H1 (cell line): ENCODE results near the gene PRTG. TPM values are rescaled to one million over a fixed set of nuclear protein-coding genes. Genes with fewer than 3 reads are reported as not detected.

Experiments
- CTCF ChIA-PET: fragments of 300-600 bp; sonication (Branson Sonifier 250); formaldehyde crosslinking; loops from one replicate; lab custom pipeline; 2021; ENCODE audit not compliant: partially characterized antibody; lab: Charles Lee
- POLR2A ChIA-PET: fragments of 300-600 bp; sonication (Branson Sonifier 250); formaldehyde crosslinking; loops from one replicate; lab custom pipeline; 2021; ENCODE audit warnings: inconsistent platforms; ENCODE audit not compliant: partially characterized antibody; lab: Charles Lee
- DNase-seq, 2 experiments: peaks; one replicate each; pipeline versions ENCODE4 v3.0.0 to v3.0.0-alpha.2; 2010 to 2022; ENCODE audit warnings: low spot score in 2 of 2, low read depth in 1 of 2, mixed read lengths in 1 of 2
- FAIRE-seq: peaks from 2 replicates; lab custom pipeline; 2011; peaks lifted over from hg19 to GRCh38; lab: Jason Lieb, UNC
- H2AFZ ChIP-seq: 2 replicates; pipeline ENCODE4 v1.8.1; 2012; ENCODE audit warnings: low read length, inconsistent platforms
- H2AK5ac ChIP-seq: 2 replicates; pipeline ENCODE4 v1.6.1; 2013; ENCODE audit warnings: low read depth, low read length
- H2BK120ac ChIP-seq: replicated peaks from 2 replicates; pipeline ENCODE3; 2013; ENCODE audit warnings: low read depth, low read length, inconsistent platforms
- H2BK12ac ChIP-seq: 2 replicates; pipeline ENCODE4 v1.6.1; 2013; ENCODE audit warnings: low read depth, low read length
- H2BK15ac ChIP-seq: 2 replicates; pipeline ENCODE4 v1.6.1; 2013; ENCODE audit warnings: low read length
- H2BK20ac ChIP-seq: 2 replicates; pipeline ENCODE4 v1.6.1; 2013; ENCODE audit warnings: low read length
- H2BK5ac ChIP-seq: 2 replicates; pipeline ENCODE4 v1.6.1; 2013; ENCODE audit warnings: low read depth, low read length
- H3K14ac ChIP-seq: 2 replicates; pipeline ENCODE4 v1.6.1; 2013; ENCODE audit warnings: inconsistent platforms; ENCODE audit not compliant: insufficient read length
- H3K18ac ChIP-seq: 2 replicates; pipeline ENCODE4 v1.6.1; 2013; ENCODE audit warnings: low read length; ENCODE audit errors: extremely low read depth
- H3K23ac ChIP-seq: 2 replicates; pipeline ENCODE4 v1.6.1; 2013; ENCODE audit warnings: inconsistent platforms; ENCODE audit not compliant: insufficient read length
- H3K23me2 ChIP-seq: 2 replicates; pipeline ENCODE4 v1.6.1; 2013; ENCODE audit warnings: low read depth, low read length
- H3K27ac ChIP-seq: 2 replicates; pipeline ENCODE4 v1.6.1; 2011; ENCODE audit warnings: low read depth, low read length, inconsistent platforms
- H3K27me3 ChIP-seq, 4 experiments: replicated peaks in 1 of 4; 1 replicate in 1 of 4; 2 replicates in 3 of 4; pipeline versions ENCODE4 v1.6.1 to v1.8.1; 2011 to 2013; ENCODE audit warnings: low read length in 3 of 4, mild to moderate bottlenecking in 3 of 4, inconsistent platforms in 2 of 4, mixed read lengths in 2 of 4, moderate library complexity in 1 of 4; ENCODE audit not compliant: control insufficient read depth in 3 of 4, insufficient read depth in 3 of 4; ENCODE audit errors: extremely low read depth in 1 of 4
- H3K36me3 ChIP-seq, 4 experiments: 2 replicates each; pipeline versions ENCODE4 v1.6.1 to v1.8.1; 2011 to 2013; ENCODE audit warnings: mild to moderate bottlenecking in 4 of 4, low read length in 3 of 4, moderate library complexity in 2 of 4, control low read depth in 1 of 4, inconsistent platforms in 1 of 4; ENCODE audit not compliant: insufficient read depth in 4 of 4, control insufficient read depth in 2 of 4
- H3K4ac ChIP-seq: replicated peaks from 2 replicates; pipeline ENCODE3; 2013; ENCODE audit warnings: low read length, low read depth, mixed read lengths, inconsistent platforms; ENCODE audit not compliant: insufficient read length
- H3K4me1 ChIP-seq, 4 experiments: replicated peaks in 1 of 4; 1 replicate in 1 of 4; 2 replicates in 3 of 4; pipeline versions ENCODE4 v1.6.1 to v1.8.1; 2011 to 2013; ENCODE audit warnings: low read length in 3 of 4, inconsistent platforms in 2 of 4, mixed read lengths in 1 of 4; ENCODE audit not compliant: insufficient read depth in 4 of 4, control insufficient read depth in 3 of 4
- H3K4me2 ChIP-seq, 2 experiments: 2 replicates each; pipeline versions ENCODE4 v1.6.1 to v1.8.1; 2011 to 2013; ENCODE audit warnings: low read depth in 2 of 2, low read length in 2 of 2, control low read depth in 1 of 2, inconsistent platforms in 1 of 2, mild to moderate bottlenecking in 1 of 2; ENCODE audit not compliant: insufficient read depth in 1 of 2
- H3K4me3 ChIP-seq, 4 experiments: fragments of 200-600, 300-600 bp in 1 of 4; sonication (generic), shearing (Covaris generic), sonication (Bioruptor Twin) in 1 of 4; 2 replicates each; pipeline versions ENCODE4 v1.5.1 to v1.8.1; 2011 to 2016; ENCODE audit warnings: low read length in 4 of 4, low read depth in 3 of 4, control low read depth in 2 of 4, inconsistent platforms in 2 of 4, mild to moderate bottlenecking in 2 of 4, mixed read lengths in 1 of 4, moderate library complexity in 1 of 4; ENCODE audit not compliant: insufficient read depth in 2 of 4; ENCODE audit errors: extremely low read depth in 1 of 4
- H3K56ac ChIP-seq: replicated peaks from 2 replicates; pipeline ENCODE3; 2013; ENCODE audit warnings: low read depth, mild to moderate bottlenecking, mixed read lengths, low read length, inconsistent platforms; ENCODE audit not compliant: insufficient read length
- H3K79me1 ChIP-seq: 2 replicates; pipeline ENCODE4 v1.6.1; 2013; ENCODE audit warnings: low read depth, low read length, control low read depth
- H3K79me2 ChIP-seq, 2 experiments: 2 replicates each; pipeline versions ENCODE4 v1.6.1 to v1.8.1; 2012 to 2013; ENCODE audit warnings: low read length in 2 of 2, mild to moderate bottlenecking in 2 of 2, inconsistent platforms in 1 of 2; ENCODE audit not compliant: insufficient read depth in 2 of 2, control insufficient read depth in 1 of 2
- H3K9ac ChIP-seq, 4 experiments: replicated peaks in 1 of 4; 1 replicate in 1 of 4; 2 replicates in 3 of 4; pipeline versions ENCODE4 v1.6.1 to v1.8.1; 2011 to 2013; ENCODE audit warnings: low read depth in 3 of 4, low read length in 3 of 4, control low read depth in 2 of 4, mild to moderate bottlenecking in 2 of 4, moderate library complexity in 2 of 4, inconsistent platforms in 1 of 4; ENCODE audit errors: extremely low read depth in 1 of 4
- H3K9me3 ChIP-seq, 2 experiments: 2 replicates each; pipeline versions ENCODE4 v1.6.1 to v1.8.1; 2012 to 2013; ENCODE audit warnings: mild to moderate bottlenecking in 2 of 2, moderate library complexity in 2 of 2, control low read depth in 1 of 2, inconsistent platforms in 1 of 2, low read depth in 1 of 2, low read length in 1 of 2, mixed read lengths in 1 of 2; ENCODE audit not compliant: insufficient read depth in 2 of 2
- H4K20me1 ChIP-seq, 2 experiments: replicated peaks in 1 of 2; 2 replicates each; pipeline versions ENCODE3 to v1.8.1; 2011 to 2013; ENCODE audit warnings: inconsistent platforms in 2 of 2, low read length in 2 of 2, mild to moderate bottlenecking in 1 of 2; ENCODE audit not compliant: insufficient read depth in 2 of 2, control insufficient read depth in 1 of 2
- H4K5ac ChIP-seq: 2 replicates; pipeline ENCODE4 v1.6.1; 2013; ENCODE audit warnings: low read length, low read depth, mixed read lengths, inconsistent platforms; ENCODE audit not compliant: insufficient read length
- H4K8ac ChIP-seq: 2 replicates; pipeline ENCODE4 v1.8.0; 2013; ENCODE audit warnings: mild to moderate bottlenecking, moderate library complexity, low read length, inconsistent platforms; ENCODE audit not compliant: insufficient read depth; ENCODE audit errors: extremely low read depth
- H4K91ac ChIP-seq: replicated peaks from 2 replicates; pipeline ENCODE3; 2013; ENCODE audit warnings: low read length, mixed read lengths, inconsistent platforms; ENCODE audit not compliant: insufficient read length
- CEBPB ChIP-seq: IDR thresholded peaks from 2 replicates; pipeline ENCODE4 v1.6.1; 2012; ENCODE audit warnings: low read depth, low read length
- CTBP2 ChIP-seq: IDR thresholded peaks from 2 replicates; pipeline ENCODE4 v1.7.0; 2011; ENCODE audit warnings: borderline replicate concordance, mild to moderate bottlenecking, moderate library complexity, mixed read lengths, low read length; ENCODE audit not compliant: insufficient read depth, insufficient read length
- CTCF ChIP-seq, 3 experiments: IDR thresholded peaks; 1 replicate in 2 of 3; 2 replicates in 1 of 3; pipeline versions ENCODE4 v1.5.1 to v1.6.1; 2011; ENCODE audit warnings: low read length in 3 of 3, mild to moderate bottlenecking in 3 of 3, inconsistent platforms in 2 of 3, low read depth in 1 of 3, moderate library complexity in 1 of 3; ENCODE audit not compliant: insufficient read depth in 1 of 3; ENCODE audit errors: control extremely low read depth in 1 of 3
- KDM4A ChIP-seq: IDR thresholded peaks from one replicate; pipeline ENCODE4 v1.7.1; 2012; ENCODE audit warnings: low read depth, mild to moderate bottlenecking, moderate library complexity, low read length, inconsistent platforms; ENCODE audit not compliant: severe bottlenecking
- KDM5A ChIP-seq: fragments of 200-600 bp; IDR thresholded peaks from 2 replicates; pipeline ENCODE4 v1.7.1; 2012; ENCODE audit warnings: mild to moderate bottlenecking, low read length, inconsistent platforms, mixed read lengths
- RBBP5 ChIP-seq: IDR thresholded peaks from 2 replicates; pipeline ENCODE4 v1.7.1; 2012; ENCODE audit warnings: low read depth, mild to moderate bottlenecking, inconsistent platforms, low read length, moderate library complexity, borderline replicate concordance
- RNF2 ChIP-seq: fragments of 200-900, 300-1000 bp; sonication (generic); IDR thresholded peaks from 2 replicates; pipeline ENCODE4 v1.7.1; 2016; ENCODE audit warnings: borderline replicate concordance, low read depth, mild to moderate bottlenecking, antibody characterized with exemption, low read length; ENCODE audit not compliant: poor library complexity, severe bottlenecking; ENCODE audit errors: missing control alignments
- TAF1 ChIP-seq: IDR thresholded peaks from 2 replicates; pipeline ENCODE4 v1.6.1; 2011; ENCODE audit warnings: mild to moderate bottlenecking, low read depth, low read length
- TAF7 ChIP-seq: optimal IDR thresholded peaks from 2 replicates; pipeline ENCODE3; 2011; ENCODE audit warnings: low read depth, mild to moderate bottlenecking, inconsistent platforms, low read length, moderate library complexity, borderline replicate concordance
- USF2 ChIP-seq: IDR thresholded peaks from 2 replicates; pipeline ENCODE4 v1.6.1; 2011; ENCODE audit warnings: low read length, improper control_type of control experiment
- WGBS, 2 experiments: shearing (Covaris generic) in 1 of 2; methylation state at CpG; one replicate each; pipeline versions ENCODE4 v1.1.6 to v1.1.7; 2013 to 2015; ENCODE audit warnings: low lambda C conversion rate in 2 of 2, mixed read lengths in 2 of 2, inconsistent platforms in 1 of 2, low coverage in 1 of 2, missing lambda C conversion rate in 1 of 2; ENCODE audit not compliant: insufficient replicate concordance in 2 of 2, insufficient coverage in 1 of 2, insufficient read length in 1 of 2; ENCODE audit errors: extremely low coverage in 1 of 2, missing lambda C conversion rate in 1 of 2; 5-methylcytosine and 5-hydroxymethylcytosine counted together
- polyA plus RNA-seq, 7 experiments: library from polyadenylated mRNA; depleted of rRNA in 3 of 7; stranded (reverse) in 5 of 7; unstranded in 2 of 7; fragments of >200 nt in 5 of 7; fragments of 200-250 nt in 2 of 7; gene quantifications; 1 replicate in 5 of 7; 2 replicates in 1 of 7; 4 replicates in 1 of 7; pipeline versions ENCODE4 v1.2.1 to v1.2.3, GENCODE V29; 2011 to 2013; ENCODE audit warnings: missing spikeins in 2 of 7, mixed read lengths in 2 of 7
- total RNA-seq: library from RNA; stranded (reverse); fragmentation: NEBNext Ultra II Directional; extraction: Animal tissue kit (Norgen Biotek cat#: 25700); gene quantifications from 2 replicates; pipeline ENCODE4 v1.2.1, GENCODE V29; 2021

PRTG gene
- total and polyA plus RNA-seq, 2 of the 8 experiments (the other 6 are each of a cell fraction or from before 2014, with no cell fraction given): 3.1 to 3.2 TPM

DNA sequence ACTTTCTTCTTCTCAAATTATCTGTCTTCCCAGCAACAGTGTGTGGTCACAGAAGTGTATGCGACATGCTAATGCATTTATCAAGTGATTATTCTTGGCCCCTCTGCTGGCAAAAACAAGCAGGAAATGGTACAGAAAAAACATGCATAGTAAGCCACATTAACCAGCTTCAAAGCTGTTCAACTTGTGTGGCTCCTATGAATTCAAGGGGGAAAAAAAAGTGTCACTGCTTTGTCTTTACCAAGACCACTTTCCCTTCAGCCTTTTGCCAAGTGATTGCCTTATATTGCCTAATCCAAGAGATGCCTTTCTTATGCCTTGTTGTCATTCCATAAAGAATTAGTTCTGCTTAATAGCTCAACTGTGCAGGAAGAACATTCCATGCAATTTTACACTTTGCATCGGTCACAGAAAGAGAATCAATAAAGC lies 39.1 kb downstream of the PRTG start:
- Histone ChIP-seq H2BK120ac (no peak overlapping the region), H3K4me3 (no peak overlapping the region), H4K5ac (no peak overlapping the region), H3K27ac (no peak overlapping the region), H4K8ac (no peak overlapping the region), H2BK15ac (no peak overlapping the region), H3K27me3 (no peaks in the 10 kb centered on the region; a peak in 1 of 7 replicates), H2BK12ac (no peak overlapping the region), H3K4me2 (no peak overlapping the region), H3K36me3 (no peaks in the 10 kb centered on the region), H2AK5ac (no peak overlapping the region), H3K4me1 (no peaks in the 10 kb centered on the region), H3K4ac (no peak overlapping the region), H2BK20ac (no peak overlapping the region), H2BK5ac (no peak overlapping the region), H3K9ac (no peak overlapping the region), H3K23ac (no peak overlapping the region), H4K91ac (no peak overlapping the region), H3K79me2 (no peaks in the 10 kb centered on the region), H3K79me1 (no peaks in the 10 kb centered on the region), H3K18ac (no peak overlapping the region), H3K23me2 (no peaks in the 10 kb centered on the region), H4K20me1 (peaks cover 0 to 3% of the 10 kb centered on the region in 2 experiments), H3K56ac (no peak overlapping the region), H3K9me3 (no peaks in the 10 kb centered on the region), H2AFZ (no peak overlapping the region), H3K14ac (no peak overlapping the region)
- ChIA-PET POLR2A (no interaction called here), CTCF (no interaction called here)
- DNase-seq (no peak), FAIRE-seq (no peak)
- 80% methylated on average over 2 of the region's 2 CpGs; no CpG with 5 or more reads in 1 of the 2 experiments for WGBS, 2 experiments
- TF ChIP-seq CTCF (IDR thresholded peaks at IDR 0.05; ENCODE audit: control extremely low read depth in 1 of 3, insufficient read depth in 1 of 3, low read depth in 1 of 3, low read length in 3 of 3) (no peak), RNF2 (no peak), CEBPB (no peak), USF2 (no peak), KDM5A (no peak), RBBP5 (no peak), CTBP2 (no peak), KDM4A (no peak), TAF7 (no peak), TAF1 (no peak)
